GM21576 (cell line): ENCODE data around the gene SERTAD3.
"Not testable (repeated sequence)": the region's sequence is repeated elsewhere in the genome, so short reads cannot be mapped to it uniquely, and the experiment has no call there.

Source experiments
- ATAC-seq: cut with Tn5 transposase; IDR thresholded peaks from one replicate; pipeline ENCODE4 v1.9.1; 2021; ENCODE audit warnings: mild to moderate bottlenecking, moderate library complexity; ENCODE audit not compliant: unreplicated experiment

SERTAD3 gene

GRCh38 chr19:40411125-40411842, 32.9 kb downstream of the SERTAD3 start:
- ATAC-seq: no peak

GRCh38 chr19:40410030-40410389, 34.1 kb downstream of the SERTAD3 start:
- no peak for ATAC-seq

GRCh38 chr19:40408598-40408925, 35.6 kb downstream of the SERTAD3 start:
- not testable (repeated sequence) for ATAC-seq

GRCh38 chr19:40407714-40408597, 36.2 kb downstream of the SERTAD3 start:
- no peak for ATAC-seq

GRCh38 chr19:40403262-40403984, 40.7 kb downstream of the SERTAD3 start:
- peak; percentile 65 for ATAC-seq

GRCh38 chr19:40400559-40400958, 43.6 kb downstream of the SERTAD3 start:
- ATAC-seq: no peak

GRCh38 chr19:40398417-40399131, 45.6 kb downstream of the SERTAD3 start:
- ATAC-seq: no peak

GRCh38 chr19:40397568-40397906, 46.6 kb downstream of the SERTAD3 start:
- ATAC-seq: no peak

GRCh38 chr19:40396886-40397567, 47.1 kb downstream of the SERTAD3 start:
- no peak for ATAC-seq

- ATAC-seq: no peak
Observed at GRCh38 chr19:40395956-40396355, 48.2 kb downstream of the SERTAD3 start.

GRCh38 chr19:40394816-40395210, 49.3 kb downstream of the SERTAD3 start:
- ATAC-seq: no peak

GRCh38 chr19:40393894-40394815, 50.0 kb downstream of the SERTAD3 start:
- no peak for ATAC-seq

GRCh38 chr19:40392894-40393517, 51.1 kb downstream of the SERTAD3 start:
- ATAC-seq: no peak

- ATAC-seq: no peak
Observed at GRCh38 chr19:40392123-40392522, 52.0 kb downstream of the SERTAD3 start.
